ENCODE measurements around the gene ZNF554. TPM values are rescaled to one million over a fixed set of nuclear protein-coding genes. Genes with fewer than 3 reads are reported as not detected.

Gene ZNF554
- total and polyA plus RNA-seq, 2 experiments from 2014 or later: 2.0 to 7.5 TPM

DNA sequence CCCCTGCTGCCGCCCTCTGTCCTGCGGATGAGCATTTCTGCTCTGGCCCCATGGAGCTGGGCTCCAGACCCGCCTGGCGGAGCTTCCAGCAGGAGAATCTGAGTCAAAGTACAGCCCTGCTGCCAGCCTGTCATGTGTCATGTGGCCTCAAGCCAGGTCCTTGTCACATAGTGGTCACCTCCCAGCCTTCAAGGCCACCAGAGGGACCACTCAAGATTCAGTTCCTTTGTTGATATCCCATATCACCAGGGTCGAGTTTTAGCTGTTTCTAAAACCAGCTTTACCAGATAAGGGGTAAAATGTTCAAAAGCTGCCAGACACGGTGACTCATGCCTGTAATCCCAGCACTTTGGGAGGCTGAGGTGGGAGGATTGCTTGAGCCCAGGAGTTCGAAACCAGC lies 20.9 kb upstream of the ZNF554 start:
- Mint-ChIP-seq H3K4me3 (no peak overlapping the region), H3K9me3 (no peaks in the 10 kb centered on the region), H3K27ac (no peak overlapping the region), H3K36me3 (ENCODE audit: low read depth) (peaks cover 78% of the 10 kb centered on the region), H3K27me3 (ENCODE audit: insufficient read depth, low read depth, poor library complexity) (peaks cover 14% of the 10 kb centered on the region), H3K4me1 (peaks cover 6% of the 10 kb centered on the region; the same call in 1 of the 3 replicates)
- H3K79me2 ChIP-seq (replicated peaks; ENCODE audit: insufficient read depth): peaks cover 7% of the 10 kb centered on the region
- DNase-seq (ENCODE audit: low spot score) (no peak), ATAC-seq (no peak)
- no peak for TF ChIP-seq REST (IDR thresholded peaks at IDR 0.05; ENCODE audit: unreplicated experiment)
- no peak for TF ChIP-seq ZNF331 (CRISPR knock-in tag; IDR thresholded peaks at IDR 0.05; ENCODE audit: low read depth)
- TF ChIP-seq EZH2 (IDR thresholded peaks at IDR 0.05; ENCODE audit: low read depth, unreplicated experiment): no peak
- TF ChIP-seq, protein P1, sequence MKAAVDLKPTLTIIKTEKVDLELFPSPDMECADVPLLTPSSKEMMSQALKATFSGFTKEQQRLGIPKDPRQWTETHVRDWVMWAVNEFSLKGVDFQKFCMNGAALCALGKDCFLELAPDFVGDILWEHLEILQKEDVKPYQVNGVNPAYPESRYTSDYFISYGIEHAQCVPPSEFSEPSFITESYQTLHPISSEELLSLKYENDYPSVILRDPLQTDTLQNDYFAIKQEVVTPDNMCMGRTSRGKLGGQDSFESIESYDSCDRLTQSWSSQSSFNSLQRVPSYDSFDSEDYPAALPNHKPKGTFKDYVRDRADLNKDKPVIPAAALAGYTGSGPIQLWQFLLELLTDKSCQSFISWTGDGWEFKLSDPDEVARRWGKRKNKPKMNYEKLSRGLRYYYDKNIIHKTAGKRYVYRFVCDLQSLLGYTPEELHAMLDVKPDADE (IDR thresholded peaks at IDR 0.05): no peak
- TF ChIP-seq CTCF (conservative IDR thresholded peaks at IDR 0.05; ENCODE audit: low read depth in 2 of 2): no peak
- TF ChIP-seq CREB1 (CRISPR knock-in tag; IDR thresholded peaks at IDR 0.05; ENCODE audit: low read depth): no peak
- H3K36me3 ChIP-seq (ENCODE audit: insufficient read depth): peaks cover 7% of the 10 kb centered on the region
- H3F3A ChIP-seq (replicated peaks; ENCODE audit: low read depth): no peaks in the 10 kb centered on the region
- no peak overlapping the region for H3K4me2 ChIP-seq
- no peaks in the 10 kb centered on the region for H3K4me1 ChIP-seq (ENCODE audit: insufficient read depth)
- H3K9me2 ChIP-seq (ENCODE audit: insufficient read depth): no peaks in the 10 kb centered on the region
- peaks cover 16% of the 10 kb centered on the region; the same call in 1 of the 2 replicates for H4K20me1 ChIP-seq (replicated peaks; ENCODE audit: insufficient read depth)
- no peak overlapping the region for H3K4me3 ChIP-seq
- no peaks in the 10 kb centered on the region for H3K27me3 ChIP-seq (ENCODE audit: insufficient read depth)
- H2AFZ ChIP-seq: no peak overlapping the region
- H3K27ac ChIP-seq (ENCODE audit: low read depth): no peak overlapping the region

- Mint-ChIP-seq H3K27me3 (ENCODE audit: insufficient read depth, low read depth, poor library complexity) (peaks cover 16% of the 10 kb centered on the region), H3K27ac (no peak overlapping the region), H3K4me3 (no peak overlapping the region), H3K36me3 (ENCODE audit: low read depth) (peaks cover 75% of the 10 kb centered on the region), H3K4me1 (peaks cover 6% of the 10 kb centered on the region; the same call in 1 of the 3 replicates), H3K9me3 (no peaks in the 10 kb centered on the region)
- DNase-seq (ENCODE audit: low spot score) (no peak), ATAC-seq (no peak)
- Histone ChIP-seq H3K4me2 (no peak overlapping the region), H3K79me2 (replicated peaks; ENCODE audit: insufficient read depth) (peaks cover 7% of the 10 kb centered on the region), H3F3A (replicated peaks; ENCODE audit: low read depth) (no peaks in the 10 kb centered on the region), H4K20me1 (replicated peaks; ENCODE audit: insufficient read depth) (peaks cover 16% of the 10 kb centered on the region; the same call in 1 of the 2 replicates), H3K27me3 (ENCODE audit: insufficient read depth) (no peaks in the 10 kb centered on the region), H3K27ac (ENCODE audit: low read depth) (no peak overlapping the region), H2AFZ (no peak overlapping the region), H3K36me3 (ENCODE audit: insufficient read depth) (peaks cover 7% of the 10 kb centered on the region), H3K9me2 (ENCODE audit: insufficient read depth) (no peaks in the 10 kb centered on the region), H3K4me3 (no peak overlapping the region), H3K4me1 (ENCODE audit: insufficient read depth) (no peaks in the 10 kb centered on the region)
- no peak for TF ChIP-seq ZNF114 (CRISPR knock-in tag; IDR thresholded peaks at IDR 0.05)
- no peak for TF ChIP-seq ZNF331 (CRISPR knock-in tag; IDR thresholded peaks at IDR 0.05; ENCODE audit: low read depth)
- TF ChIP-seq JUNB (IDR thresholded peaks at IDR 0.05; ENCODE audit: unreplicated experiment): no peak
- TF ChIP-seq STAT1 (IDR thresholded peaks at IDR 0.05; ENCODE audit: unreplicated experiment): no peak
- TF ChIP-seq CREB1 (CRISPR knock-in tag; IDR thresholded peaks at IDR 0.05; ENCODE audit: low read depth): no peak
- TF ChIP-seq CTCF (conservative IDR thresholded peaks at IDR 0.05; ENCODE audit: low read depth in 2 of 2): no peak
- TF ChIP-seq NANOG (IDR thresholded peaks at IDR 0.05; ENCODE audit: borderline replicate concordance): no peak
These were observed 20.2 kb upstream of the ZNF554 start for GRCh38 chr19:2799273-2800020.

All from GM23338 (cell line).